Skin epidermis (tissue), 12 donors: ENCODE measurements around the gene DIP2C.
"Not testable (repeated sequence)": the region's sequence is repeated elsewhere in the genome, so short reads cannot be mapped to it uniquely, and the experiment has no call there.

Source experiments
- H3K27ac ChIP-seq, 21 experiments: fragments of 200-600 bp; sonication (generic) in 11 of 21; one replicate each; pipeline ENCODE4 v1.5.0; 2020; ENCODE audit warnings: mild to moderate bottlenecking in 3 of 21, inconsistent platforms in 2 of 21, moderate library complexity in 2 of 21
- H3K4me3 ChIP-seq, 7 experiments: fragments of 200-600 bp; sonication (generic) in 2 of 7; one replicate each; pipeline ENCODE4 v1.5.0; 2020; ENCODE audit warnings: inconsistent platforms in 2 of 7, mild to moderate bottlenecking in 2 of 7, moderate library complexity in 1 of 7

Gene DIP2C

GRCh38 chr10:680146-680545 is 9.3 kb downstream of the DIP2C start:
- Histone ChIP-seq H3K4me3 (no peak overlapping the region), H3K27ac (no peak overlapping the region)

- Histone ChIP-seq H3K27ac (no peak overlapping the region), H3K4me3 (no peak overlapping the region)
Measured at GRCh38 chr10:679556-679955, 9.9 kb downstream of the DIP2C start.

- not testable (repeated sequence) for H3K4me3 ChIP-seq, H3K27ac ChIP-seq
Measured at GRCh38 chr10:678662-679005, 10.8 kb downstream of the DIP2C start.

GRCh38 chr10:677750-678661 is 11.5 kb downstream of the DIP2C start:
- H3K27ac ChIP-seq = no peak overlapping the region
- H3K4me3 ChIP-seq = no peak overlapping the region

GRCh38 chr10:677038-677437 is 12.4 kb downstream of the DIP2C start:
- H3K27ac ChIP-seq = no peak overlapping the region
- H3K4me3 ChIP-seq = no peak overlapping the region

- Histone ChIP-seq H3K4me3 (no peak overlapping the region), H3K27ac (no peak overlapping the region)
Measured at GRCh38 chr10:676178-676577, 13.3 kb downstream of the DIP2C start.

- H3K27ac ChIP-seq = no peak overlapping the region
- no peak overlapping the region for H3K4me3 ChIP-seq
Measured at GRCh38 chr10:675532-675931, 13.9 kb downstream of the DIP2C start.

GRCh38 chr10:673492-673891 is 16.0 kb downstream of the DIP2C start:
- no peak overlapping the region for H3K27ac ChIP-seq

GRCh38 chr10:672992-673391 is 16.5 kb downstream of the DIP2C start:
- Histone ChIP-seq H3K4me3 (no peak overlapping the region), H3K27ac (no peak overlapping the region)

More at GRCh38 chr10:673492-673891, 16.0 kb downstream of the DIP2C start:
- H3K4me3 ChIP-seq = no peak overlapping the region

- no peak overlapping the region for H3K27ac ChIP-seq
- H3K4me3 ChIP-seq = no peak overlapping the region
Measured at GRCh38 chr10:672203-672602, 17.3 kb downstream of the DIP2C start.

GRCh38 chr10:670990-671389 is 18.5 kb downstream of the DIP2C start:
- Histone ChIP-seq H3K27ac (no peak overlapping the region), H3K4me3 (no peak overlapping the region)

- Histone ChIP-seq H3K27ac (no peak overlapping the region), H3K4me3 (no peak overlapping the region)
Measured at GRCh38 chr10:670038-670437, 19.4 kb downstream of the DIP2C start.

GRCh38 chr10:668786-669485 is 20.5 kb downstream of the DIP2C start:
- Histone ChIP-seq H3K4me3 (no peak overlapping the region), H3K27ac (no peak overlapping the region)

- Histone ChIP-seq H3K4me3 (no peak overlapping the region), H3K27ac (no peak overlapping the region)
Measured at GRCh38 chr10:667602-668143, 21.8 kb downstream of the DIP2C start.

GRCh38 chr10:667096-667495 is 22.4 kb downstream of the DIP2C start:
- Histone ChIP-seq H3K4me3 (no peak overlapping the region), H3K27ac (no peak overlapping the region)

- Histone ChIP-seq H3K27ac (no peak overlapping the region), H3K4me3 (no peak overlapping the region)
Measured at GRCh38 chr10:666237-667012, 23.0 kb downstream of the DIP2C start.

GRCh38 chr10:665579-666091 is 23.8 kb downstream of the DIP2C start:
- H3K4me3 ChIP-seq = no peak overlapping the region

GRCh38 chr10:664893-665292 is 24.6 kb downstream of the DIP2C start:
- no peak overlapping the region for H3K4me3 ChIP-seq

More at GRCh38 chr10:665579-666091, 23.8 kb downstream of the DIP2C start:
- no peak overlapping the region for H3K27ac ChIP-seq

GRCh38 chr10:664301-664700 is 25.2 kb downstream of the DIP2C start:
- Histone ChIP-seq H3K27ac (no peak overlapping the region), H3K4me3 (no peak overlapping the region)

More at GRCh38 chr10:664893-665292, 24.6 kb downstream of the DIP2C start:
- no peak overlapping the region for H3K27ac ChIP-seq

GRCh38 chr10:663831-664251 is 25.6 kb downstream of the DIP2C start:
- Histone ChIP-seq H3K27ac (no peak overlapping the region), H3K4me3 (no peak overlapping the region)
